HG02798 (cell line): Measurements from ENCODE around the gene PLCZ1.

ENCODE experiments used
- ATAC-seq: cut with Tn5 transposase; IDR thresholded peaks from one replicate; pipeline ENCODE4 v1.9.1; 2021; ENCODE audit warnings: mild to moderate bottlenecking; ENCODE audit not compliant: unreplicated experiment, poor library complexity

The PLCZ1 gene

DNA sequence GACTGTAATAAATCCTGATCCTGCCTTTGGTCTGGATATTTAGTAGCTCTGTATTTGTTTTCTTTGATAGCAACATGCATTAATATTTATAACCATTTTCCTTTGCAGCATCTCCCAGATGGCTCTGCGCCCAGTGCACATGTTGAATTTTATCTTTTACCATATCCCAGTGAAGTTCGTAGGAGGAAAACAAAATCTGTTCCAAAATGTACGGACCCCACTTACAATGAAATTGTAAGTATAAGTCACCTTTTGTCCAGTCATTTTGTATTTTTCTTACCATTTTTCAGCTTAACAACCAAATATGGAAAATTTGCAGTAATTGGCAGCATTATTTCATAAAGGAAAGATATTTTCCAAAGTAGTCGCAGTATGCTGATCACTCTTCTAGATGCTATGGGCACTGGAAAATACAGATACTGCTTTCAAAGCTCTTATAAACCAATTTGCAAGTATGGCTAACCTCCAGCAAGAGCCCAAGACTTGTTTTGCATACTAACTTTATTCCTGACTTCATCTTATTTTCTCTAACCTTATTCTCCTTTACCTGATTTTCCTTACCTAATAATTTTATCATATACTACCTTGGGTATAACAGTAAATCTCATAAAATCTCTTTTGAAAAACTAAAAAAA, 97.4 kb downstream of the PLCZ1 start:
- no peak for ATAC-seq

- no peak for ATAC-seq
Observed at GRCh38 chr12:18634382-18634781, 103.4 kb downstream of the PLCZ1 start.
